Upper lobe of left lung (tissue), 6 donors: ENCODE data around the gene UGCG. TPM values are rescaled to one million over a fixed set of nuclear protein-coding genes. Genes with fewer than 3 reads are reported as not detected.

Experiments
- ATAC-seq, 2 donors: fragments of 200-7000 bp; cut with Tn5 transposase; one replicate each; pipeline ENCODE4 v1.9.1; 2022; ENCODE audit warnings: mild to moderate bottlenecking in 2 of 2, moderate library complexity in 2 of 2; ENCODE audit not compliant: low FRiP score in 2 of 2
- DNase-seq, 2 donors: peaks; one replicate each; pipeline ENCODE4 v3.0.0-alpha.2; 2019 to 2020
- H3K27ac ChIP-seq, 4 donors: fragments of 200-600 bp; sonication (generic); one replicate each; pipeline ENCODE4 v1.5.1; 2016 to 2019
- H3K27me3 ChIP-seq, 4 donors: fragments of 200-600 bp; sonication (generic); one replicate each; pipeline ENCODE4 v1.5.1; 2017 to 2019
- H3K36me3 ChIP-seq, 4 donors: fragments of 200-600 bp; sonication (generic); one replicate each; pipeline ENCODE4 v1.5.1; 2016 to 2019
- H3K4me1 ChIP-seq, 4 donors: fragments of 200-600 bp; sonication (generic); one replicate each; pipeline ENCODE4 v1.5.1; 2018 to 2019
- H3K4me3 ChIP-seq, 4 donors: fragments of 200-600 bp; sonication (generic); one replicate each; pipeline ENCODE4 v1.5.1; 2017 to 2019; ENCODE audit warnings: mild to moderate bottlenecking in 2 of 4, moderate library complexity in 1 of 4
- H3K9me3 ChIP-seq, 4 donors: fragments of 200-600 bp; sonication (generic); one replicate each; pipeline ENCODE4 v1.5.1; 2018 to 2019
- EP300 ChIP-seq, 4 donors: sonication (generic); formaldehyde crosslinking; IDR thresholded peaks; one replicate each; pipeline ENCODE4 v1.5.1; 2017; ENCODE audit warnings: antibody characterized with exemption in 4 of 4, control low read depth in 2 of 4
- POLR2A ChIP-seq, 4 donors: fragments of 450-650 bp; IDR thresholded peaks; one replicate each; pipeline ENCODE4 v1.5.1; 2016 to 2017; ENCODE audit warnings: antibody characterized with exemption in 4 of 4, mild to moderate bottlenecking in 2 of 4
- POLR2AphosphoS5 ChIP-seq, 2 donors: sonication (generic); formaldehyde crosslinking; IDR thresholded peaks; one replicate each; pipeline ENCODE4 v1.5.1; 2017; ENCODE audit warnings: antibody characterized with exemption in 2 of 2
- WGBS, 2 donors: methylation state at CpG; one replicate each; pipeline ENCODE4 v1.1.5; 2017 to 2018; 5-methylcytosine and 5-hydroxymethylcytosine counted together
- total RNA-seq, 6 donors: library from RNA; depleted of rRNA in 4 of 6; stranded (reverse); fragments of >200 nt in 4 of 6; gene quantifications; one replicate each; pipeline versions ENCODE4 v1.1.0 to v1.2.1, GENCODE V29; 2016 to 2021
- TF ChIP-seq, protein P1 (sequence below), 6 experiments: fragments of 450-650 bp in 4 of 6; fragments of 200-600 bp in 2 of 6; sonication (generic) in 2 of 6; IDR thresholded peaks; one replicate each; pipeline ENCODE4 v1.5.1; 2016 to 2019; ENCODE audit warnings: antibody characterized with exemption in 6 of 6
- donor health status: DM: no; HTN: no; CAD: no; lungs with moderate emphysema.
- donor health status: DM: no; HTN: yes; CAD: no; lungs with severe emphysema.

Gene UGCG
- total RNA-seq, 6 donors from 2014 or later = 21.4 to 79.7 (median 35.7) TPM

DNA sequence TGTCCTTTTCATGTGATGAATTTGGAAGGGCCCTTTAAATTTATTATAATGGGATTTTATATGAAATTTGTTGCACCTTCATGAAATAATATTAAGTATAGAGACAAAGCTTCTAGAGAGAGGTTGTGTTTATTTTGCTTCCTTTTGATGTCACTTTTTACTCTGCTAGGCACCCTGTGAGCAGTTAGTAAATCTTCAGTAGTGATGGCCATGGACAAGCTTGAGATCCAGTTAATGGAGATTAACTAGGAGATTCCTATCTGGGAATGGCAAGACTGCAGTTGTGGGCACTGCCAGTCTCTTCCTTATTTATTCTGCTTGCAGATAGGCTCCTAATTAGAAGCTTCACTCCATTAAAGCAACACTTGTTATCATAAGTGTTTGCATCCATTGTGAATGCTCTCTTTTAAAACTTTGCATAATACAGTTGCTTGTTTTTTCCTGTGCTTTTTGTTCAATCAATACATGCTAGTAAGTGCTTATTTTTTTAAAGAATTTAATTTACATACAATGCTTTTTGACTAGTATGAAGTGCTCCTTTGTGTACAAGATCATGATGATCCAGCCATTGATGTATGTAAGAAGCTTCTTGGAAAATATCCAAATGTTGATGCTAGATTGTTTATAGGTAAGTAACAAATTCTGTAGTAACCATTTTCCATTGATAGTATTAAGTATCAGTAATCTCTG lies 25.9 kb downstream of the UGCG start:
- H3K9me3 ChIP-seq = no peaks in the 10 kb centered on the region
- H3K4me3 ChIP-seq = no peak overlapping the region
- H3K27ac ChIP-seq = peak overlapping the region in 2 of 4 donors; percentile 18 to 27
- H3K4me1 ChIP-seq = peaks cover 19 to 43% (median 31%) of the 10 kb centered on the region in 4 donors
- H3K27me3 ChIP-seq = no peaks in the 10 kb centered on the region
- TF ChIP-seq POLR2AphosphoS5 (IDR thresholded peaks at IDR 0.05) (no peak), EP300 (IDR thresholded peaks at IDR 0.05) (no peak), POLR2A (IDR thresholded peaks at IDR 0.05) (no peak)
- TF ChIP-seq, protein P1, sequence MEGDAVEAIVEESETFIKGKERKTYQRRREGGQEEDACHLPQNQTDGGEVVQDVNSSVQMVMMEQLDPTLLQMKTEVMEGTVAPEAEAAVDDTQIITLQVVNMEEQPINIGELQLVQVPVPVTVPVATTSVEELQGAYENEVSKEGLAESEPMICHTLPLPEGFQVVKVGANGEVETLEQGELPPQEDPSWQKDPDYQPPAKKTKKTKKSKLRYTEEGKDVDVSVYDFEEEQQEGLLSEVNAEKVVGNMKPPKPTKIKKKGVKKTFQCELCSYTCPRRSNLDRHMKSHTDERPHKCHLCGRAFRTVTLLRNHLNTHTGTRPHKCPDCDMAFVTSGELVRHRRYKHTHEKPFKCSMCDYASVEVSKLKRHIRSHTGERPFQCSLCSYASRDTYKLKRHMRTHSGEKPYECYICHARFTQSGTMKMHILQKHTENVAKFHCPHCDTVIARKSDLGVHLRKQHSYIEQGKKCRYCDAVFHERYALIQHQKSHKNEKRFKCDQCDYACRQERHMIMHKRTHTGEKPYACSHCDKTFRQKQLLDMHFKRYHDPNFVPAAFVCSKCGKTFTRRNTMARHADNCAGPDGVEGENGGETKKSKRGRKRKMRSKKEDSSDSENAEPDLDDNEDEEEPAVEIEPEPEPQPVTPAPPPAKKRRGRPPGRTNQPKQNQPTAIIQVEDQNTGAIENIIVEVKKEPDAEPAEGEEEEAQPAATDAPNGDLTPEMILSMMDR (IDR thresholded peaks at IDR 0.05) = no peak
- DNase-seq = no peak
- no peak for ATAC-seq
- H3K36me3 ChIP-seq = peaks cover 0 to 22% (median 0%) of the 10 kb centered on the region in 4 donors

- peaks cover 0 to 20% (median 1%) of the 10 kb centered on the region in 4 donors for H3K36me3 ChIP-seq
- DNase-seq = no peak
- H3K9me3 ChIP-seq = no peaks in the 10 kb centered on the region
- no peak for ATAC-seq
- H3K4me1 ChIP-seq = peaks cover 24 to 48% (median 38%) of the 10 kb centered on the region in 4 donors
- no peaks in the 10 kb centered on the region for H3K27me3 ChIP-seq
- H3K27ac ChIP-seq = no peak overlapping the region
- H3K4me3 ChIP-seq = no peak overlapping the region
- TF ChIP-seq, protein P1 (IDR thresholded peaks at IDR 0.05) = no peak
- no peak for TF ChIP-seq EP300 (IDR thresholded peaks at IDR 0.05)
- no peak for TF ChIP-seq POLR2AphosphoS5 (IDR thresholded peaks at IDR 0.05)
- no peak for TF ChIP-seq POLR2A (IDR thresholded peaks at IDR 0.05)
These were observed 27.7 kb downstream of the UGCG start for GRCh38 chr9:111924281-111924680.

- H3K27me3 ChIP-seq = no peaks in the 10 kb centered on the region
- no peak for ATAC-seq
- 66 to 70% methylated on average over 7 of the region's 7 CpGs for WGBS, 2 donors
- DNase-seq = no peak
- H3K4me1 ChIP-seq = peaks cover 24 to 48% (median 38%) of the 10 kb centered on the region in 4 donors
- peak overlapping the region in 3 of 4 donors; percentile 15 to 60 (median 59) for H3K27ac ChIP-seq
- TF ChIP-seq POLR2A (IDR thresholded peaks at IDR 0.05) (no peak), EP300 (IDR thresholded peaks at IDR 0.05) (no peak), POLR2AphosphoS5 (IDR thresholded peaks at IDR 0.05) (no peak)
- TF ChIP-seq, protein P1 (IDR thresholded peaks at IDR 0.05) = no peak
- H3K9me3 ChIP-seq = no peaks in the 10 kb centered on the region
- H3K36me3 ChIP-seq = peaks cover 2 to 29% (median 8%) of the 10 kb centered on the region in 4 donors
- H3K4me3 ChIP-seq = no peak overlapping the region
These were observed 28.6 kb downstream of the UGCG start for GRCh38 chr9:111925017-111925770.

DNA sequence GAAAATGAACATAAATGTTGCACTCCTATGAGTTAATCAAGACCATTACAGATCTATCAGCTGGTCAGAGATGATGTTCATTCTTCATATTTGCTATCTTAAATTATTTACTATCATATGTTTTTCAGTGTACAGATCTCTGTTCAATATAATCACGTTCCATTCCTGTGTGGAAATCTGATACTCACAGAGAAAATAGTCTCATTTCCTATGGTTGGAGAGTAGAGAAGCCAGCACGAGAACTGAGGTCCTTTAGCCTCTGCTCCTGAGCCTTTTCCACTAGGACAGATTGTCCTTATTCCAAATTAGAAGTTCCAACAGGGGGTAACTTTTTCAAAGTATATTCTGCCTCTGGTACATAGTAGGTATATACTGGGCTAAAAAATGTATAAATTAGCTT lies 29.2 kb downstream of the UGCG start:
- H3K27ac ChIP-seq = peak overlapping the region in 2 of 4 donors; percentile 15 to 59
- TF ChIP-seq POLR2A (IDR thresholded peaks at IDR 0.05) (no peak), EP300 (IDR thresholded peaks at IDR 0.05) (no peak), POLR2AphosphoS5 (IDR thresholded peaks at IDR 0.05) (no peak)
- TF ChIP-seq, protein P1 (IDR thresholded peaks at IDR 0.05) = no peak
- H3K4me1 ChIP-seq = peaks cover 24 to 48% (median 38%) of the 10 kb centered on the region in 4 donors
- no peak overlapping the region for H3K4me3 ChIP-seq
- ATAC-seq (no peak), DNase-seq (no peak)
- WGBS, 2 donors = 38 to 39% methylated on average over 2 of the region's 2 CpGs
- peaks cover 2 to 30% (median 14%) of the 10 kb centered on the region in 4 donors for H3K36me3 ChIP-seq
- no peaks in the 10 kb centered on the region for H3K9me3 ChIP-seq
- no peaks in the 10 kb centered on the region for H3K27me3 ChIP-seq
